Activated naive CD4-positive, alpha-beta T cell treated with anti-CD3 and anti-CD28 coated beads, Interleukin-2, amount 10 ng/mL, durations not matched to agents 7 days and 5 days (primary cell): Measurements from ENCODE around the gene ZNF750.

ENCODE experiments used
- CTCF ChIA-PET: fragments of 350-600 bp; sonication (Branson Sonifier 250); formaldehyde crosslinking; loops from one replicate; lab custom pipeline; 2021; ENCODE audit warnings: antibody characterized with exemption; lab: Charles Lee
- DNase-seq: peaks from one replicate; pipeline ENCODE4 v3.0.0-alpha.2; 2020
- H3K27ac Mint-ChIP-seq: one replicate; pipeline ENCODE4 v1.8.0; 2021; ENCODE audit warnings: mild to moderate bottlenecking, moderate library complexity, mixed read lengths
- H3K27me3 Mint-ChIP-seq: one replicate; pipeline ENCODE4 v1.8.0; 2021; ENCODE audit warnings: mild to moderate bottlenecking, mixed read lengths
- H3K36me3 Mint-ChIP-seq: one replicate; pipeline ENCODE4 v1.8.0; 2021; ENCODE audit warnings: mixed read lengths
- H3K4me1 Mint-ChIP-seq: one replicate; pipeline ENCODE4 v1.8.0; 2021; ENCODE audit warnings: mixed read lengths
- H3K4me3 Mint-ChIP-seq: one replicate; pipeline ENCODE4 v1.8.0; 2021; ENCODE audit warnings: mild to moderate bottlenecking, moderate library complexity, mixed read lengths
- H3K9me3 Mint-ChIP-seq: one replicate; pipeline ENCODE4 v1.8.0; 2021; ENCODE audit warnings: mixed read lengths

Gene ZNF750

GRCh38 chr17:82813299-82814051 is 26.3 kb downstream of the ZNF750 start:
- Mint-ChIP-seq H3K27ac (no peak overlapping the region), H3K9me3 (no peaks in the 10 kb centered on the region), H3K4me3 (no peak overlapping the region)

GRCh38 chr17:82812601-82813000 is 27.2 kb downstream of the ZNF750 start:
- Mint-ChIP-seq H3K4me3 (no peak overlapping the region), H3K4me1 (peaks cover 23% of the 10 kb centered on the region), H3K9me3 (no peaks in the 10 kb centered on the region), H3K27me3 (no peaks in the 10 kb centered on the region), H3K36me3 (peaks cover 33% of the 10 kb centered on the region), H3K27ac (no peak overlapping the region)
- CTCF ChIA-PET = interaction anchor here (1.0 kb wide), 1 partner anchor 10 kb away, joined by 3 read pairs; no protein-coding TSS in a partner anchor
- no peak for DNase-seq

More at GRCh38 chr17:82813299-82814051, 26.3 kb downstream of the ZNF750 start:
- CTCF ChIA-PET = interaction anchor here (1.0 kb wide), 1 partner anchor 11 kb away, joined by 3 read pairs; no protein-coding TSS in a partner anchor
- Mint-ChIP-seq H3K4me1 (peaks cover 23% of the 10 kb centered on the region), H3K27me3 (no peaks in the 10 kb centered on the region), H3K36me3 (peaks cover 42% of the 10 kb centered on the region)
- no peak for DNase-seq

- H3K4me1 Mint-ChIP-seq = peaks cover 23% of the 10 kb centered on the region
- no peak overlapping the region for H3K4me3 Mint-ChIP-seq
- peaks cover 33% of the 10 kb centered on the region for H3K36me3 Mint-ChIP-seq
- CTCF ChIA-PET = interaction anchor here (0.6 kb wide), 1 partner anchor 36 kb away, joined by 3 read pairs; no protein-coding TSS in a partner anchor
- no peaks in the 10 kb centered on the region for H3K27me3 Mint-ChIP-seq
- no peaks in the 10 kb centered on the region for H3K9me3 Mint-ChIP-seq
- H3K27ac Mint-ChIP-seq = no peak overlapping the region
- no peak for DNase-seq
Observed at GRCh38 chr17:82812058-82812457, 27.8 kb downstream of the ZNF750 start.

- Mint-ChIP-seq H3K27me3 (no peaks in the 10 kb centered on the region), H3K27ac (no peak overlapping the region), H3K4me1 (peaks cover 13% of the 10 kb centered on the region), H3K9me3 (no peaks in the 10 kb centered on the region), H3K4me3 (no peak overlapping the region), H3K36me3 (peaks cover 24% of the 10 kb centered on the region)
- CTCF ChIA-PET = no interaction called here
- no peak for DNase-seq
Observed at GRCh38 chr17:82810644-82811430, 29.0 kb downstream of the ZNF750 start.

- no peak overlapping the region for H3K27ac Mint-ChIP-seq
- CTCF ChIA-PET = no interaction called here
- no peak overlapping the region for H3K4me3 Mint-ChIP-seq
Observed at GRCh38 chr17:82808921-82809905, 30.6 kb downstream of the ZNF750 start.

GRCh38 chr17:82808006-82808405 is 31.8 kb downstream of the ZNF750 start:
- Mint-ChIP-seq H3K4me1 (no peaks in the 10 kb centered on the region), H3K27ac (no peak overlapping the region), H3K4me3 (no peak overlapping the region), H3K9me3 (no peaks in the 10 kb centered on the region), H3K27me3 (no peaks in the 10 kb centered on the region), H3K36me3 (peaks cover 3% of the 10 kb centered on the region)
- no peak for DNase-seq
- CTCF ChIA-PET = no interaction called here

More at GRCh38 chr17:82808921-82809905, 30.6 kb downstream of the ZNF750 start:
- Mint-ChIP-seq H3K9me3 (no peaks in the 10 kb centered on the region), H3K36me3 (peaks cover 12% of the 10 kb centered on the region), H3K4me1 (peaks cover 1% of the 10 kb centered on the region), H3K27me3 (no peaks in the 10 kb centered on the region)
- no peak for DNase-seq

- no peaks in the 10 kb centered on the region for H3K27me3 Mint-ChIP-seq
- no peak for DNase-seq
- CTCF ChIA-PET = no interaction called here
- H3K27ac Mint-ChIP-seq = no peak overlapping the region
- H3K4me3 Mint-ChIP-seq = no peak overlapping the region
- H3K9me3 Mint-ChIP-seq = no peaks in the 10 kb centered on the region
- peaks cover 3% of the 10 kb centered on the region for H3K36me3 Mint-ChIP-seq
- no peaks in the 10 kb centered on the region for H3K4me1 Mint-ChIP-seq
Observed at GRCh38 chr17:82807562-82807961, 32.3 kb downstream of the ZNF750 start.

GRCh38 chr17:82807101-82807500 is 32.7 kb downstream of the ZNF750 start:
- Mint-ChIP-seq H3K9me3 (no peaks in the 10 kb centered on the region), H3K27ac (no peak overlapping the region), H3K27me3 (no peaks in the 10 kb centered on the region), H3K36me3 (peaks cover 6% of the 10 kb centered on the region), H3K4me1 (no peaks in the 10 kb centered on the region), H3K4me3 (no peak overlapping the region)
- no peak for DNase-seq
- CTCF ChIA-PET = no interaction called here

GRCh38 chr17:82806645-82807044 is 33.2 kb downstream of the ZNF750 start:
- peaks cover 2% of the 10 kb centered on the region for H3K9me3 Mint-ChIP-seq
- H3K36me3 Mint-ChIP-seq = peaks cover 9% of the 10 kb centered on the region
- no peaks in the 10 kb centered on the region for H3K4me1 Mint-ChIP-seq

GRCh38 chr17:82805823-82806222 is 34.0 kb downstream of the ZNF750 start:
- DNase-seq = no peak
- H3K4me1 Mint-ChIP-seq = no peaks in the 10 kb centered on the region
- no peak overlapping the region for H3K27ac Mint-ChIP-seq
- H3K4me3 Mint-ChIP-seq = no peak overlapping the region
- peaks cover 7% of the 10 kb centered on the region for H3K9me3 Mint-ChIP-seq
- peaks cover 15% of the 10 kb centered on the region for H3K36me3 Mint-ChIP-seq
- CTCF ChIA-PET = interaction anchor here (0.5 kb wide), 1 partner anchor 116 kb away, joined by 5 read pairs; no protein-coding TSS in a partner anchor
- no peaks in the 10 kb centered on the region for H3K27me3 Mint-ChIP-seq

More at GRCh38 chr17:82806645-82807044, 33.2 kb downstream of the ZNF750 start:
- DNase-seq = no peak
- Mint-ChIP-seq H3K27me3 (no peaks in the 10 kb centered on the region), H3K4me3 (no peak overlapping the region), H3K27ac (no peak overlapping the region)
- CTCF ChIA-PET = no interaction called here

GRCh38 chr17:82805254-82805653 is 34.6 kb downstream of the ZNF750 start:
- no peak for DNase-seq
- Mint-ChIP-seq H3K36me3 (peaks cover 16% of the 10 kb centered on the region), H3K4me1 (no peaks in the 10 kb centered on the region), H3K9me3 (peaks cover 7% of the 10 kb centered on the region), H3K4me3 (no peak overlapping the region), H3K27me3 (no peaks in the 10 kb centered on the region), H3K27ac (no peak overlapping the region)
- CTCF ChIA-PET = interaction anchor here (0.5 kb wide), 1 partner anchor 115 kb away, joined by 5 read pairs; no protein-coding TSS in a partner anchor

- no peak overlapping the region for H3K4me3 Mint-ChIP-seq
- H3K27ac Mint-ChIP-seq = no peak overlapping the region
- CTCF ChIA-PET = no interaction called here
- no peaks in the 10 kb centered on the region for H3K27me3 Mint-ChIP-seq
- no peaks in the 10 kb centered on the region for H3K4me1 Mint-ChIP-seq
- peaks cover 10% of the 10 kb centered on the region for H3K9me3 Mint-ChIP-seq
- DNase-seq = no peak
- H3K36me3 Mint-ChIP-seq = peaks cover 22% of the 10 kb centered on the region
Observed at GRCh38 chr17:82804442-82805191, 35.2 kb downstream of the ZNF750 start.

GRCh38 chr17:82803606-82804005 is 36.2 kb downstream of the ZNF750 start:
- CTCF ChIA-PET = no interaction called here
- Mint-ChIP-seq H3K27me3 (no peaks in the 10 kb centered on the region), H3K36me3 (peaks cover 24% of the 10 kb centered on the region), H3K4me3 (no peak overlapping the region), H3K9me3 (peaks cover 10% of the 10 kb centered on the region), H3K4me1 (no peaks in the 10 kb centered on the region), H3K27ac (no peak overlapping the region)
- DNase-seq = no peak
